ENCODE measurements around the gene NUDT17. TPM values are rescaled to one million over a fixed set of nuclear protein-coding genes. Genes with fewer than 3 reads are reported as not detected.

Gene NUDT17
- total and polyA plus RNA-seq, 9 of the 15 experiments (the other 6 are each of a cell fraction or from before 2014, with no cell fraction given): 2.1 to 10.0 (median 6.1) TPM

- TF ChIP-seq SNAPC5 (CRISPR knock-in tag; IDR thresholded peaks at IDR 0.05) (no peak), SMARCC2 (IDR thresholded peaks at IDR 0.05; ENCODE audit: low read depth) (no peak), ATF7 (IDR thresholded peaks at IDR 0.05) (no peak), ARID1B (IDR thresholded peaks at IDR 0.05) (peak; percentile 23; the same call in 1 of the 2 replicates), ZNF707 (CRISPR knock-in tag; conservative IDR thresholded peaks at IDR 0.05) (no peak), CREB5 (CRISPR knock-in tag; IDR thresholded peaks at IDR 0.05) (no peak), FOXK1 (CRISPR knock-in tag; IDR thresholded peaks at IDR 0.05; ENCODE audit: borderline replicate concordance) (no peak), ZNF347 (CRISPR knock-in tag; IDR thresholded peaks at IDR 0.05; ENCODE audit: low read depth) (no peak), KLF6 (CRISPR knock-in tag; IDR thresholded peaks at IDR 0.05; ENCODE audit: borderline replicate concordance) (no peak), TEAD1 (CRISPR knock-in tag; IDR thresholded peaks at IDR 0.05) (peak; percentile 2 to 64; a peak in 1 of 4 replicates), SIN3A (IDR thresholded peaks at IDR 0.05; ENCODE audit: borderline replicate concordance in 2 of 2, control insufficient read depth in 1 of 2, low read depth in 2 of 2, low read length in 2 of 2) (no peak), ZNF3 (CRISPR knock-in tag; IDR thresholded peaks at IDR 0.05) (peak; percentile 49; the same call in 1 of the 2 replicates), MTA3 (IDR thresholded peaks at IDR 0.05; ENCODE audit: borderline replicate concordance) (no peak), DIDO1 (tag; IDR thresholded peaks at IDR 0.05; ENCODE audit: low read depth) (no peak), BRCA1 (IDR thresholded peaks at IDR 0.05) (no peak), BRCA1 (CRISPR knock-in tag; IDR thresholded peaks at IDR 0.05) (no peak), NCOA1 (IDR thresholded peaks at IDR 0.05; ENCODE audit: low read depth) (no peak), ZEB2 (IDR thresholded peaks at IDR 0.05) (peak; percentile 13; the same call in 1 of the 2 replicates), NR2C1 (IDR thresholded peaks at IDR 0.05) (no peak), NR2C1 (tag; IDR thresholded peaks at IDR 0.05) (no peak), EZH2 (IDR thresholded peaks at IDR 0.05; ENCODE audit: borderline replicate concordance, low read depth, low read length) (no peak), HCFC1 (IDR thresholded peaks at IDR 0.05; ENCODE audit: low read depth, low read length) (no peak), POLR2H (tag; IDR thresholded peaks at IDR 0.05; ENCODE audit: low read depth) (no peak), CXXC5 (CRISPR knock-in tag; IDR thresholded peaks at IDR 0.05) (no peak), KDM5B (IDR thresholded peaks at IDR 0.05; ENCODE audit: insufficient replicate concordance, low read depth, low read length) (peak; percentile 11)
- TF ChIP-seq, protein P1, sequence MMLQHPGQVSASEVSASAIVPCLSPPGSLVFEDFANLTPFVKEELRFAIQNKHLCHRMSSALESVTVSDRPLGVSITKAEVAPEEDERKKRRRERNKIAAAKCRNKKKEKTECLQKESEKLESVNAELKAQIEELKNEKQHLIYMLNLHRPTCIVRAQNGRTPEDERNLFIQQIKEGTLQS (IDR thresholded peaks at IDR 0.05): no peak
- TF ChIP-seq, protein P1 (CRISPR knock-in tag; conservative IDR thresholded peaks at IDR 0.05): no peak
- TF ChIP-seq, protein P2, sequence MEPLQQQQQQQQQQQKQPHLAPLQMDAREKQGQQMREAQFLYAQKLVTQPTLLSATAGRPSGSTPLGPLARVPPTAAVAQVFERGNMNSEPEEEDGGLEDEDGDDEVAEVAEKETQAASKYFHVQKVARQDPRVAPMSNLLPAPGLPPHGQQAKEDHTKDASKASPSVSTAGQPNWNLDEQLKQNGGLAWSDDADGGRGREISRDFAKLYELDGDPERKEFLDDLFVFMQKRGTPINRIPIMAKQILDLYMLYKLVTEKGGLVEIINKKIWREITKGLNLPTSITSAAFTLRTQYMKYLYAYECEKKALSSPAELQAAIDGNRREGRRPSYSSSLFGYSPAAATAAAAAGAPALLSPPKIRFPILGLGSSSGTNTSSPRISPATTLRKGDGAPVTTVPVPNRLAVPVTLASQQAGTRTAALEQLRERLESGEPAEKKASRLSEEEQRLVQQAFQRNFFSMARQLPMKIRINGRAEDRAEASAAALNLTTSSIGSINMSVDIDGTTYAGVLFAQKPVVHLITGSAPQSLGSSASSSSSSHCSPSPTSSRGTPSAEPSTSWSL (CRISPR knock-in tag; IDR thresholded peaks at IDR 0.05; ENCODE audit: borderline replicate concordance): no peak
These were observed 301 bp upstream of the NUDT17 start (continued) for GRCh38 chr1:145845144-145845513.
